ENCODE measurements around the gene KLHDC3. TPM values are rescaled to one million over a fixed set of nuclear protein-coding genes. Genes with fewer than 3 reads are reported as not detected.
A peak's percentile ranks its signal among the peaks of the same experiment; 100 is the strongest.

The KLHDC3 gene
- total RNA-seq, 4 donors from 2014 or later = 66.5 to 164 (median 119) TPM

DNA sequence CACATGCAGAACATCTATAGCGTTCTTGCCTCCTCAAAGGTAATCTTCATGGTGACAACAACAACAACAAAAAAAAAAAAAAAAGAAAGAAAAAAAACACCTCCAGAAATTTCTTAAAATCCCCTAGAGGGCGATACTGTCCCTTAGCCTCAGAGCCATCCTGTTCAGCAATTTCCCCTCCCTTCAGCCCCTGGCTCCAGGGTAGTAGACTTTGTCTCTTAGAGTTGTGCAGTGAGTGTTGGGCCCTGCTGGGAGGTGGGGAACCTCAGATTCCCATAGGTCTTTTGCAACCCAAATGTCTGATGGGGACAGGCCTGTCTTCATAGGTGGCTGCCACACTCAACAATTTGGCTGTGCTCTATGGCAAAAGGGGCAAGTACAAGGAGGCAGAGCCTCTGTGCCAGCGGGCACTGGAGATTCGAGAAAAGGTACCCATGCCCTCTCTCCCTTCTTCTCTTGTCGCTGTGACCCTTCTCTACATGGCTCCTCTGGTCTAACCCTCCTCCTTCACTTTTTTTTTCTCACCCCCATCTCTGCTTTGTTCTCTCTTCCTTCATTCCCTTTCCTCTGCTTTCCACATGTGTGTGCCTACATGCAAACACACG, 56.1 kb downstream of the KLHDC3 start:
- intact Hi-C loops (cut with DNase I; ENCODE audit: low total_unique reads) = loop anchor here (5.0 kb wide), 1 partner anchor 57 kb away; no protein-coding TSS in a partner anchor
- Histone ChIP-seq H3K4me1 (no peaks in the 10 kb centered on the region), H3K36me3 (peaks cover 0 to 67% of the 10 kb centered on the region in 2 donors), H3K27ac (no peak overlapping the region), H3K4me3 (no peak overlapping the region), H3K27me3 (no peaks in the 10 kb centered on the region), H3K9me3 (no peaks in the 10 kb centered on the region)
- no peak for TF ChIP-seq POLR2A (IDR thresholded peaks at IDR 0.05)
- peak in 1 of 5 experiments; percentile 34 for TF ChIP-seq CTCF (IDR thresholded peaks at IDR 0.05 in 4 of 5, conservative IDR thresholded peaks at IDR 0.05 in 1 of 5)
- ATAC-seq = no peak
- in situ Hi-C loops (cut with MboI; ENCODE audit: low sequenced_read_pairs in 4 of 4) = no loop called here
- no peak for DNase-seq

Other genes with a start within 250 kb of the KLHDC3 start
- gene BICRAL, start 232.2 kb upstream of the KLHDC3 start, total RNA-seq = 10 to 100 TPM in 2 of 4 donors, 1 to 10 TPM in 2; 7.9 to 10.2 (median 9.7) TPM
- 10 to 100 TPM; 59.6 to 87.1 (median 65.2) TPM for gene RPL7L1, start 134.6 kb upstream of the KLHDC3 start, total RNA-seq
- not detected for gene PTCRA, start 98.2 kb upstream of the KLHDC3 start, total RNA-seq
- 10 to 100 TPM in 2 of 4 donors, 1 to 10 TPM in 2; 7.1 to 13.5 (median 9.3) TPM for gene CNPY3, start 84.8 kb upstream of the KLHDC3 start, total RNA-seq
- 1 to 10 TPM in 1 of 4 donors, under 1 TPM in 2, not detected in 1; 0.42 to 1.1 (median 0.61) TPM for gene GNMT, start 53.5 kb upstream of the KLHDC3 start, total RNA-seq
- 10 to 100 TPM in 2 of 4 donors, 1 to 10 TPM in 2; 7.4 to 45.1 (median 12.6) TPM for gene PEX6, start 35.1 kb upstream of the KLHDC3 start, total RNA-seq
- 10 to 100 TPM; 44.3 to 68.2 (median 52.6) TPM for gene PPP2R5D, start 29.7 kb upstream of the KLHDC3 start, total RNA-seq
- gene MEA1, start 303 bp upstream of the KLHDC3 start, total RNA-seq = 10 to 100 TPM; 25.0 to 33.5 (median 25.9) TPM
- gene RRP36, start 7.4 kb downstream of the KLHDC3 start, total RNA-seq = 10 to 100 TPM; 37.7 to 64.3 (median 51.0) TPM
- 10 to 100 TPM; 11.9 to 21.3 (median 15.4) TPM for gene CUL7, start 39.6 kb downstream of the KLHDC3 start, total RNA-seq
- gene MRPL2, start 45.2 kb downstream of the KLHDC3 start, total RNA-seq = 10 to 100 TPM; 34.1 to 64.9 (median 41.1) TPM
- gene KLC4, start 45.4 kb downstream of the KLHDC3 start, total RNA-seq = 10 to 100 TPM; 12.2 to 19.3 (median 14.6) TPM
- gene PTK7, start 62.1 kb downstream of the KLHDC3 start, total RNA-seq = under 1 TPM; 0.15 to 0.64 (median 0.24) TPM
- 10 to 100 TPM; 35.2 to 54.7 (median 44.9) TPM for gene SRF, start 157.0 kb downstream of the KLHDC3 start, total RNA-seq
- 10 to 100 TPM in 1 of 4 donors, 1 to 10 TPM in 3; 5.3 to 20.1 (median 7.1) TPM for gene CUL9, start 167.9 kb downstream of the KLHDC3 start, total RNA-seq
- 10 to 100 TPM; 42.3 to 87.6 (median 69.2) TPM for gene DNPH1, start 215.2 kb downstream of the KLHDC3 start, total RNA-seq
- gene TTBK1, start 229.2 kb downstream of the KLHDC3 start, total RNA-seq = under 1 TPM in 1 of 4 donors, not detected in 3; 0.04 TPM

Measured in gastrocnemius medialis (tissue), 4 donors.